HG02642 (cell line): ENCODE results near the gene AMOTL2.

ENCODE experiments used
- ATAC-seq: cut with Tn5 transposase; IDR thresholded peaks from one replicate; pipeline ENCODE4 v1.9.1; 2021; ENCODE audit warnings: mild to moderate bottlenecking; ENCODE audit not compliant: unreplicated experiment, poor library complexity

Gene AMOTL2

GRCh38 chr3:134338201-134338512 lies 36.1 kb downstream of the AMOTL2 start:
- no peak for ATAC-seq

DNA sequence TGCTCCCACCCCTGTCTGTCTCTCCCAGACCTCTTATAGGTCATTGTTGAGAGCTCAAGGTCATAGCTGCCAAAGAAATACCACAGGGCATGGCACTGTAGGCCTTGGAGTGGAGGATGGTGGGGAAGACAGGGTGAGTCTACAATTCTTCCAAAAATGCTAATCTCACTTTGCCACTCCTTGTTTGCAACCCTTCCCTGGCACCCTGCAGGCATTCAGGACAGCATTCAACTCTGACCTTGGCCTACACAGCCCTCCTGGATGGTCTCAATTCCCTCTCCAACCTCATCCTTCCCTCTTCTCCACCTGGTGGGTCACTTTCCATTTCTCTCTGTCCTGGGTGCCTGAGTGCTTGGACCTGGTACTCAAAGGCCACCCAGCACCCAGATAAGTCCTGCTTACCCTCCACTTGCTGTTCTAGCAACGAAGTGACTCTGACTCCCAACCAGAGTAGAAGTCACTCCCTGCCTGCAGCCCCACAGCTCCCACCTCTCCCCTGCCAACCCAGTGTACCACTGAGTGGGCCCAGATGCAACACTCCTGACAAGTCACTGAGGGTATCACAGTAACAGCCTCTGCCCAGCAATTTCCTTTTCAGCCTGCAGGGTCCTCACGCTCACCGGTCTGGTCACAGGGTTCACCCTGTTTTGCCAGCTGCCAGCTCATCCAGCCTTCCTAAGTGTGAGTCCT lies 36.6 kb downstream of the AMOTL2 start:
- no peak for ATAC-seq

DNA sequence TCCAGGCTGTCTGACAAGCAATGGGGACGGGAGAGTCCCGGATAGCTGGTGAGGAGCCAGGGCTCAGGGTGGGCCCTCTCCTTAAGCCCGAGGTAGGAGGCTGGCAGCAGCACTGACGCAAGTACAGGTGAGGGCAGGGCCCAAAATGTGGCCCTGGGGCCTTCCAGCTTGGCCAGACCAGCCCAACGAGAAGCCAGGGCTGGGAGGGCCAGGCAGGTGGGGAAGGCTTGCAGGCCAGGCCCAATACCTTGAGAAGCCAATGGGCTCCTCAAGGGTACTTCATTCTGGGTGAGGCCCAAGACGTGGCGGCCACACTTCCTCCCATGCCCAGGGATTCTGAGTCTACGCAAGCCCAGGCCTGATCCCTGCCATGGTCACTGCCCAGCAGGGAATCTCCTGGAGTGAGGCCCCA lies 37.2 kb downstream of the AMOTL2 start:
- ATAC-seq: no peak

- no peak for ATAC-seq
These were observed 37.7 kb downstream of the AMOTL2 start for GRCh38 chr3:134336587-134336986.

- ATAC-seq: no peak
These were observed 39.4 kb downstream of the AMOTL2 start for GRCh38 chr3:134334901-134335280.

GRCh38 chr3:134334231-134334900 lies 39.9 kb downstream of the AMOTL2 start:
- no peak for ATAC-seq

DNA sequence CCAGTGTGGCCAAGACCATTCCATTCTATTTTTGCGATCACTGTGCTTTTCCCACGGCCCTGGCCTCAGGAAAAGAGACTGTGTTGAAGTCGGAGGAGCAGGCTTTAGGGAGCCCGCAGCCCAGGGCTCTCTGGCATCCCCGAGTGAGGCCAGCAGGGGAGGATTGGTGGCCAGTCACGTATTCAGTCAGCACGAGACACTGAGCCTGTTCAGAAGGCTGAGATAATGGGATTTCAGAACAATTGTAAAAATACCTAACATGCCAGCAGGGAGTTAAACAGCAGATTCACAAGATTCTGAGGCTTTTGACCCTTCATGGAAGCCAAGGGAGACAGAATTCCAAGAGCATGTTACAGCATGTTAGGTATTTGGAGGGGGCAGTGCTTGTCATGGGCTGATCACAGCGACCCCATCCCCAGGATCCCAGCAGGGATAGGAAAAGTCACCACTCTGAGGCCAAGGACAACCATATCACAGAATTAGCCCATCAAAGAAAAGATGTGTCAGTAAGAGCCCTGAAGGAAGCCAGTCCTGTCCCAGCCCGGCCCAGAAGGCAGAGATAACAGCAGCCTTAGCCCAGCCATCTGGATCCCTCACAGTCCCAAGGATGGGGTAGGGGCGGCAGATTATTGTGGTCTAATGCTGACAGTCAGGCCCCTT lies 40.6 kb downstream of the AMOTL2 start:
- ATAC-seq: no peak

- no peak for ATAC-seq
These were observed 41.9 kb downstream of the AMOTL2 start for GRCh38 chr3:134332344-134332743.

DNA sequence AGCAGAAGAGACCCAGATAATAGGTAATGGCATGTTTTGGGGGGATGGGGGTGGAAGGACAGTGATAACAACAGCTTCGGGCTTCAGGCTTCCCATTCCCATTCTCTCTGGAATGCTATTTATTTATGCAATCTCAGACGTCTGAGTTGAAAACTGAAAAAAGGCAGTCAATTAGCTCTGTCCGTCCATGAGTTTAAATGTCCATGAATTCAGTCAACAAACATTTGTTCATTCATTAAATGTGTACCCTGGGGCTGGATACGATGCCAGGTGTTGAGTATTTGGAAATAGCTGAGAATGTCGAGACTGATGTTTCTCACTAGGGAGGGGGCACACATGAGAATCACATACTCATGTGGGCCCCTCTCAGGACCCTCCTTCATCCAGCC lies 42.4 kb downstream of the AMOTL2 start:
- ATAC-seq: no peak

DNA sequence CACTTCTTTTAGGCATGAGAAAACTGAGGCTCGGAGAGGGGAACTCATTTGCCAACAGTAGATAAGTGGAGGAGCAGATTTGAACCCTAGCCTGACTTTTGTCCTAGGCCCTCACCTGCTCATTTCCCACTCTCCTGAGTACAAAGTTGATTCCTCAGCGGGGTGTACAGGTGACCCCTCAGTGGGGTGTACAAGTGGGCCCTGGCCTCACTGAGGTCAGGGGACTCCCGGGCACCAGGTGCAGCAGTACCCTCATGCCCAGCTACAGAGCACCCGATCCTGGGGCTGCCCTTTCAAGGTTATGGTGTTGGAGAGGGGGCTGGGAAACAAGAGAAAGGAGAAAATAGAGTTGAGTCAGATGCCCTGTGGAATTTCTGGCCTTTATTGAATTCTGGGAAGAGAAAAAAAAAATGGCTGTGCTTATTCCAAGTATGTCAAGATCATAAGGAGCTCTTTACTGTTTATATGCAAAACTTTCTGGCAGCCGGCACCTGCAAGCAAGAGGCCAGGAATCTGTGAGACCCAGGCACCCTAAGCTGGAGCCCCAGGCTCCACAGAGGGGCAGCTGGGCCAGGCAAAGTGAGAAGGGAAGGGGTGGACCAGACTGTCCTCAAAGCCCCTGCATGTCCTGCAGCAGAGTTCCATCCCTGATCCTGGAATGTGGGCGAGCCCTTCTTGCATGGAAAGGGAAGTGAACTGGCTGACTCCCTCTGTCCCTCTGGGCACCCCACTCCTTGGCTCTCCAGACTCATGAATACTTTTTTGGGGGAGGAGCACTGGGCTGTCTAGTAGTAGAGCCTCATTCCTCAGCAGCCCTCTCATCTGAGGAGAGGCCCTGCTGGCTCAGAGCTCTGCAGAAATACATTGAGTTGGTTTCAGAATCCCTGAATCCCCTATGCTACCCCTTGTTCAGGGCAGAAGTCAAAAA lies 43.1 kb downstream of the AMOTL2 start:
- no peak for ATAC-seq

DNA sequence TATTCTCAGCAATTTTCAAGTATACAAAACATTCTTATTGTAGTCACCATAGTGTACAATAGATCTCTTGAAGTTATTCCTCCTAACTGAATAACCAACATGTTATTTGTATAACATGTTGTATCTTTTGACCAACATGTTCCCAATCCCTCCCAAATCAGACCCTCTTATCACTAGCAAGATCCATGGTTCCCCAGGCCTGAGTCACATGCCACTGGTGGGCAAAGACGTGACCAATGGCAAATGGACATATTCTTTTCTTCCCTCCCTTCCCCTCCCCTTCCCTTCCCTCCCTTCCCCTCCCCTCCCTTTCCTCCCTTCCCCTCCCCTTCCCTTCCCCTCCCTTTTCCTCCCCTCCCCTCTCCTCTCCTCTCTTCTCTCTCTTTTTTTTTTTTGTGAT lies 45.4 kb downstream of the AMOTL2 start:
- no peak for ATAC-seq

GRCh38 chr3:134328147-134328591 lies 46.1 kb downstream of the AMOTL2 start:
- ATAC-seq: no peak

- no peak for ATAC-seq
These were observed 46.7 kb downstream of the AMOTL2 start for GRCh38 chr3:134327594-134327975.

DNA sequence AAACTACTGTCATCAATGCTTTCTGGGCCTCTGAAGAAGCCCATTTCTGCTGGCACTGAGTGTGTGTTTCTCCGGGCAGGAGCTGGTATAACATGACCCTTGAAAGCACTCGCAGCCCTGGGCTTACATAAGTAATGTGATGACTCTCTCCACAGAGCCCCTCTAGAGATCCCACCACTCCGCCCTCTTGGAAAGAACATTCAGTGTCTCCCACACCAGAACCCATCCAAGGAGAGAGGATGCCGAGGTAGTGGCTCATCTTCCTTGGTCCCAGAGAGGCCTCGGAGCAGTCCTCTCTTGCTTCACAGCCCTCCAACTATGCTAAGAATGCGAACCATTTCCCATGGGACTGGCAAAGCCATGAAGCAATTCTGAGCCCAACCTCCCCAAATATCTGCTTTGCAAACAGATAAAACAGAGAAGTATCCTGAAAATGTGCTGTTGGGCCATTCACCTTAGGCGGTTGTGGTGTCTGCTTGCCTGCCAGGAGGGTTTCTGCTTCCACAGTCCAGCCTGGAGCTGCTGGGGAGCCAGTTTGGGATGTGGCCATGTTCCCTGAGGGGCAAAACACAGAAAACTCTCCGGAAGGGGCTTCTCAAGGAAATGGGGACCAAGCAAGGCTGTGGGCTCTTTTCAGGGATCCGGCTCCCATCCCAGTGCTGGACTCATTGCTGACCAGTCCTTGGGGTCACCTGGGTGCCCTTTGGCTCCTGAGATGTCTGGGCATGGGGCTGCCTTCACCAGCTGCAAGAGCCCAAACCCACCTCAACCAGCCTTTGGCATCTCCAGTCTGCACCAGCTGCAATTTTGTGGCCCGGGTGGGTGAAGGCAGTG lies 47.3 kb downstream of the AMOTL2 start:
- no peak for ATAC-seq

- ATAC-seq: no peak
These were observed 48.1 kb downstream of the AMOTL2 start for GRCh38 chr3:134326126-134326525.

- ATAC-seq: no peak
These were observed 48.5 kb downstream of the AMOTL2 start for GRCh38 chr3:134325706-134326105.

- ATAC-seq: no peak
These were observed 49.1 kb downstream of the AMOTL2 start for GRCh38 chr3:134325061-134325705.

- no peak for ATAC-seq
These were observed 50.0 kb downstream of the AMOTL2 start for GRCh38 chr3:134323966-134324962.
